H1 (cell line): ENCODE data around the gene ZNF366. TPM values are rescaled to one million over a fixed set of nuclear protein-coding genes. Genes with fewer than 3 reads are reported as not detected.

Experiments used
- CTCF ChIA-PET: fragments of 300-600 bp; sonication (Branson Sonifier 250); formaldehyde crosslinking; loops from one replicate; lab custom pipeline; 2021; ENCODE audit not compliant: partially characterized antibody; lab: Charles Lee
- POLR2A ChIA-PET: fragments of 300-600 bp; sonication (Branson Sonifier 250); formaldehyde crosslinking; loops from one replicate; lab custom pipeline; 2021; ENCODE audit warnings: inconsistent platforms; ENCODE audit not compliant: partially characterized antibody; lab: Charles Lee
- DNase-seq, 2 experiments: peaks; one replicate each; pipeline versions ENCODE4 v3.0.0 to v3.0.0-alpha.2; 2010 to 2022; ENCODE audit warnings: low spot score in 2 of 2, low read depth in 1 of 2, mixed read lengths in 1 of 2
- FAIRE-seq: peaks from 2 replicates; lab custom pipeline; 2011; peaks lifted over from hg19 to GRCh38; lab: Jason Lieb, UNC
- H2AFZ ChIP-seq: 2 replicates; pipeline ENCODE4 v1.8.1; 2012; ENCODE audit warnings: low read length, inconsistent platforms
- H2AK5ac ChIP-seq: 2 replicates; pipeline ENCODE4 v1.6.1; 2013; ENCODE audit warnings: low read depth, low read length
- H2BK120ac ChIP-seq: replicated peaks from 2 replicates; pipeline ENCODE3; 2013; ENCODE audit warnings: low read depth, low read length, inconsistent platforms
- H2BK12ac ChIP-seq: 2 replicates; pipeline ENCODE4 v1.6.1; 2013; ENCODE audit warnings: low read depth, low read length
- H2BK15ac ChIP-seq: 2 replicates; pipeline ENCODE4 v1.6.1; 2013; ENCODE audit warnings: low read length
- H2BK20ac ChIP-seq: 2 replicates; pipeline ENCODE4 v1.6.1; 2013; ENCODE audit warnings: low read length
- H2BK5ac ChIP-seq: 2 replicates; pipeline ENCODE4 v1.6.1; 2013; ENCODE audit warnings: low read depth, low read length
- H3K14ac ChIP-seq: 2 replicates; pipeline ENCODE4 v1.6.1; 2013; ENCODE audit warnings: inconsistent platforms; ENCODE audit not compliant: insufficient read length
- H3K18ac ChIP-seq: 2 replicates; pipeline ENCODE4 v1.6.1; 2013; ENCODE audit warnings: low read length; ENCODE audit errors: extremely low read depth
- H3K23ac ChIP-seq: 2 replicates; pipeline ENCODE4 v1.6.1; 2013; ENCODE audit warnings: inconsistent platforms; ENCODE audit not compliant: insufficient read length
- H3K23me2 ChIP-seq: 2 replicates; pipeline ENCODE4 v1.6.1; 2013; ENCODE audit warnings: low read depth, low read length
- H3K27ac ChIP-seq: 2 replicates; pipeline ENCODE4 v1.6.1; 2011; ENCODE audit warnings: low read depth, low read length, inconsistent platforms
- H3K27me3 ChIP-seq, 4 experiments: replicated peaks in 1 of 4; 1 replicate in 1 of 4; 2 replicates in 3 of 4; pipeline versions ENCODE4 v1.6.1 to v1.8.1; 2011 to 2013; ENCODE audit warnings: low read length in 3 of 4, mild to moderate bottlenecking in 3 of 4, inconsistent platforms in 2 of 4, mixed read lengths in 2 of 4, moderate library complexity in 1 of 4; ENCODE audit not compliant: control insufficient read depth in 3 of 4, insufficient read depth in 3 of 4; ENCODE audit errors: extremely low read depth in 1 of 4
- H3K36me3 ChIP-seq, 4 experiments: 2 replicates each; pipeline versions ENCODE4 v1.6.1 to v1.8.1; 2011 to 2013; ENCODE audit warnings: mild to moderate bottlenecking in 4 of 4, low read length in 3 of 4, moderate library complexity in 2 of 4, control low read depth in 1 of 4, inconsistent platforms in 1 of 4; ENCODE audit not compliant: insufficient read depth in 4 of 4, control insufficient read depth in 2 of 4
- H3K4ac ChIP-seq: replicated peaks from 2 replicates; pipeline ENCODE3; 2013; ENCODE audit warnings: low read length, low read depth, mixed read lengths, inconsistent platforms; ENCODE audit not compliant: insufficient read length
- H3K4me1 ChIP-seq, 4 experiments: replicated peaks in 1 of 4; 1 replicate in 1 of 4; 2 replicates in 3 of 4; pipeline versions ENCODE4 v1.6.1 to v1.8.1; 2011 to 2013; ENCODE audit warnings: low read length in 3 of 4, inconsistent platforms in 2 of 4, mixed read lengths in 1 of 4; ENCODE audit not compliant: insufficient read depth in 4 of 4, control insufficient read depth in 3 of 4
- H3K4me2 ChIP-seq, 2 experiments: 2 replicates each; pipeline versions ENCODE4 v1.6.1 to v1.8.1; 2011 to 2013; ENCODE audit warnings: low read depth in 2 of 2, low read length in 2 of 2, control low read depth in 1 of 2, inconsistent platforms in 1 of 2, mild to moderate bottlenecking in 1 of 2; ENCODE audit not compliant: insufficient read depth in 1 of 2
- H3K4me3 ChIP-seq, 4 experiments: fragments of 200-600, 300-600 bp in 1 of 4; sonication (generic), shearing (Covaris generic), sonication (Bioruptor Twin) in 1 of 4; 2 replicates each; pipeline versions ENCODE4 v1.5.1 to v1.8.1; 2011 to 2016; ENCODE audit warnings: low read length in 4 of 4, low read depth in 3 of 4, control low read depth in 2 of 4, inconsistent platforms in 2 of 4, mild to moderate bottlenecking in 2 of 4, mixed read lengths in 1 of 4, moderate library complexity in 1 of 4; ENCODE audit not compliant: insufficient read depth in 2 of 4; ENCODE audit errors: extremely low read depth in 1 of 4
- H3K56ac ChIP-seq: replicated peaks from 2 replicates; pipeline ENCODE3; 2013; ENCODE audit warnings: low read depth, mild to moderate bottlenecking, mixed read lengths, low read length, inconsistent platforms; ENCODE audit not compliant: insufficient read length
- H3K79me1 ChIP-seq: 2 replicates; pipeline ENCODE4 v1.6.1; 2013; ENCODE audit warnings: low read depth, low read length, control low read depth
- H3K79me2 ChIP-seq, 2 experiments: 2 replicates each; pipeline versions ENCODE4 v1.6.1 to v1.8.1; 2012 to 2013; ENCODE audit warnings: low read length in 2 of 2, mild to moderate bottlenecking in 2 of 2, inconsistent platforms in 1 of 2; ENCODE audit not compliant: insufficient read depth in 2 of 2, control insufficient read depth in 1 of 2
- H3K9ac ChIP-seq, 4 experiments: replicated peaks in 1 of 4; 1 replicate in 1 of 4; 2 replicates in 3 of 4; pipeline versions ENCODE4 v1.6.1 to v1.8.1; 2011 to 2013; ENCODE audit warnings: low read depth in 3 of 4, low read length in 3 of 4, control low read depth in 2 of 4, mild to moderate bottlenecking in 2 of 4, moderate library complexity in 2 of 4, inconsistent platforms in 1 of 4; ENCODE audit errors: extremely low read depth in 1 of 4
- H3K9me3 ChIP-seq, 2 experiments: 2 replicates each; pipeline versions ENCODE4 v1.6.1 to v1.8.1; 2012 to 2013; ENCODE audit warnings: mild to moderate bottlenecking in 2 of 2, moderate library complexity in 2 of 2, control low read depth in 1 of 2, inconsistent platforms in 1 of 2, low read depth in 1 of 2, low read length in 1 of 2, mixed read lengths in 1 of 2; ENCODE audit not compliant: insufficient read depth in 2 of 2
- H4K20me1 ChIP-seq, 2 experiments: replicated peaks in 1 of 2; 2 replicates each; pipeline versions ENCODE3 to v1.8.1; 2011 to 2013; ENCODE audit warnings: inconsistent platforms in 2 of 2, low read length in 2 of 2, mild to moderate bottlenecking in 1 of 2; ENCODE audit not compliant: insufficient read depth in 2 of 2, control insufficient read depth in 1 of 2
- H4K5ac ChIP-seq: 2 replicates; pipeline ENCODE4 v1.6.1; 2013; ENCODE audit warnings: low read length, low read depth, mixed read lengths, inconsistent platforms; ENCODE audit not compliant: insufficient read length
- H4K8ac ChIP-seq: 2 replicates; pipeline ENCODE4 v1.8.0; 2013; ENCODE audit warnings: mild to moderate bottlenecking, moderate library complexity, low read length, inconsistent platforms; ENCODE audit not compliant: insufficient read depth; ENCODE audit errors: extremely low read depth
- H4K91ac ChIP-seq: replicated peaks from 2 replicates; pipeline ENCODE3; 2013; ENCODE audit warnings: low read length, mixed read lengths, inconsistent platforms; ENCODE audit not compliant: insufficient read length
- ASH2L ChIP-seq: fragments of 200-600, 300-600 bp; sonication (generic); IDR thresholded peaks from one replicate; pipeline ENCODE4 v1.7.1; 2017; ENCODE audit warnings: low read length
- ATF2 ChIP-seq: IDR thresholded peaks from 2 replicates; pipeline ENCODE4 v1.6.1; 2012; ENCODE audit warnings: low read length, inconsistent platforms
- BRCA1 ChIP-seq: IDR thresholded peaks from 2 replicates; pipeline ENCODE4 v1.6.1; 2012; ENCODE audit warnings: low read depth, low read length, improper control_type of control experiment
- CBX5 ChIP-seq: fragments of 300-800, 300-1000 bp; sonication (generic); IDR thresholded peaks from 2 replicates; pipeline ENCODE4 v1.7.1; 2016; ENCODE audit warnings: antibody characterized with exemption, low read length, low read depth
- CHD2 ChIP-seq: IDR thresholded peaks from 2 replicates; pipeline ENCODE4 v1.6.1; 2012; ENCODE audit warnings: low read length, improper control_type of control experiment
- CTBP2 ChIP-seq: IDR thresholded peaks from 2 replicates; pipeline ENCODE4 v1.7.0; 2011; ENCODE audit warnings: borderline replicate concordance, mild to moderate bottlenecking, moderate library complexity, mixed read lengths, low read length; ENCODE audit not compliant: insufficient read depth, insufficient read length
- NRF1 ChIP-seq: IDR thresholded peaks from 2 replicates; pipeline ENCODE4 v1.6.1; 2011; ENCODE audit warnings: mild to moderate bottlenecking, low read depth, low read length, improper control_type of control experiment
- SIN3A ChIP-seq, 2 experiments: IDR thresholded peaks in 1 of 2; conservative IDR thresholded peaks in 1 of 2; 2 replicates each; pipeline ENCODE4 v1.6.1; 2011 to 2012; ENCODE audit warnings: low read length in 2 of 2, improper control_type of control experiment in 1 of 2, low read depth in 1 of 2, mild to moderate bottlenecking in 1 of 2
- TAF1 ChIP-seq: IDR thresholded peaks from 2 replicates; pipeline ENCODE4 v1.6.1; 2011; ENCODE audit warnings: mild to moderate bottlenecking, low read depth, low read length
- TBP ChIP-seq: IDR thresholded peaks from 2 replicates; pipeline ENCODE4 v1.6.1; 2011; ENCODE audit warnings: low read depth, low read length, improper control_type of control experiment
- ZNF274 ChIP-seq: IDR thresholded peaks from 2 replicates; pipeline ENCODE4 v1.7.0; 2012; ENCODE audit warnings: low read length, borderline replicate concordance; ENCODE audit errors: extremely low read depth
- WGBS, 2 experiments: shearing (Covaris generic) in 1 of 2; methylation state at CpG; one replicate each; pipeline versions ENCODE4 v1.1.6 to v1.1.7; 2013 to 2015; ENCODE audit warnings: low lambda C conversion rate in 2 of 2, mixed read lengths in 2 of 2, inconsistent platforms in 1 of 2, low coverage in 1 of 2, missing lambda C conversion rate in 1 of 2; ENCODE audit not compliant: insufficient replicate concordance in 2 of 2, insufficient coverage in 1 of 2, insufficient read length in 1 of 2; ENCODE audit errors: extremely low coverage in 1 of 2, missing lambda C conversion rate in 1 of 2; 5-methylcytosine and 5-hydroxymethylcytosine counted together
- polyA plus RNA-seq, 7 experiments: library from polyadenylated mRNA; depleted of rRNA in 3 of 7; stranded (reverse) in 5 of 7; unstranded in 2 of 7; fragments of >200 nt in 5 of 7; fragments of 200-250 nt in 2 of 7; gene quantifications; 1 replicate in 5 of 7; 2 replicates in 1 of 7; 4 replicates in 1 of 7; pipeline versions ENCODE4 v1.2.1 to v1.2.3, GENCODE V29; 2011 to 2013; ENCODE audit warnings: missing spikeins in 2 of 7, mixed read lengths in 2 of 7
- total RNA-seq: library from RNA; stranded (reverse); fragmentation: NEBNext Ultra II Directional; extraction: Animal tissue kit (Norgen Biotek cat#: 25700); gene quantifications from 2 replicates; pipeline ENCODE4 v1.2.1, GENCODE V29; 2021

ZNF366 gene
- total and polyA plus RNA-seq, 2 of the 8 experiments (the other 6 are each of a cell fraction or from before 2014, with no cell fraction given), result not detected

GRCh38 chr5:72451741-72452505 lies 55.3 kb downstream of the ZNF366 start:
- ChIA-PET CTCF (interaction anchor here (0.6 to 1.9 kb wide), 6 partner anchors 11 to 72 kb away, joined by 3 to 8 read pairs (median 4); no protein-coding TSS in a partner anchor), POLR2A (no interaction called here)
- Histone ChIP-seq H2BK20ac (no peak overlapping the region), H3K23ac (no peak overlapping the region), H3K4me1 (peaks cover 0 to 6% (median 1%) of the 10 kb centered on the region in 4 experiments; a peak in 2 of 7 replicates), H4K5ac (no peak overlapping the region), H4K8ac (no peak overlapping the region), H3K9me3 (no peaks in the 10 kb centered on the region), H3K79me1 (no peaks in the 10 kb centered on the region), H4K91ac (no peak overlapping the region), H3K23me2 (no peaks in the 10 kb centered on the region), H3K9ac (no peak overlapping the region), H2AFZ (peak overlapping the region; percentile 97), H3K14ac (no peak overlapping the region), H3K4me3 (no peak overlapping the region), H3K27me3 (no peaks in the 10 kb centered on the region; a peak in 1 of 7 replicates), H3K18ac (no peak overlapping the region), H3K27ac (no peak overlapping the region), H3K56ac (no peak overlapping the region), H2BK12ac (no peak overlapping the region), H2BK15ac (no peak overlapping the region; the same call in 1 of the 2 replicates), H2BK5ac (no peak overlapping the region; the same call in 1 of the 2 replicates), H4K20me1 (no peaks in the 10 kb centered on the region), H3K36me3 (no peaks in the 10 kb centered on the region), H2BK120ac (no peak overlapping the region), H3K4me2 (no peak overlapping the region), H2AK5ac (no peak overlapping the region), H3K79me2 (no peaks in the 10 kb centered on the region), H3K4ac (no peak overlapping the region)
- DNase-seq (no peak), FAIRE-seq (no peak)
- WGBS, 2 experiments, result 79% methylated on average over 11 of the region's 13 CpGs; no CpG with 5 or more reads in 1 of the 2 experiments
- TF ChIP-seq NRF1 (no peak), CTBP2 (no peak), TBP (no peak), ATF2 (no peak), BRCA1 (no peak), CHD2 (no peak), TAF1 (no peak), SIN3A (conservative IDR thresholded peaks at IDR 0.05 in 1 of 2, IDR thresholded peaks at IDR 0.05 in 1 of 2; ENCODE audit: low read depth in 1 of 2, low read length in 2 of 2) (no peak), ASH2L (no peak), CBX5 (no peak), ZNF274 (no peak)
